GM21529 (cell line): ENCODE results near the gene PARK7.

Source experiments
- ATAC-seq: cut with Tn5 transposase; IDR thresholded peaks from one replicate; pipeline ENCODE4 v1.9.1; 2021; ENCODE audit not compliant: unreplicated experiment

PARK7 gene

DNA sequence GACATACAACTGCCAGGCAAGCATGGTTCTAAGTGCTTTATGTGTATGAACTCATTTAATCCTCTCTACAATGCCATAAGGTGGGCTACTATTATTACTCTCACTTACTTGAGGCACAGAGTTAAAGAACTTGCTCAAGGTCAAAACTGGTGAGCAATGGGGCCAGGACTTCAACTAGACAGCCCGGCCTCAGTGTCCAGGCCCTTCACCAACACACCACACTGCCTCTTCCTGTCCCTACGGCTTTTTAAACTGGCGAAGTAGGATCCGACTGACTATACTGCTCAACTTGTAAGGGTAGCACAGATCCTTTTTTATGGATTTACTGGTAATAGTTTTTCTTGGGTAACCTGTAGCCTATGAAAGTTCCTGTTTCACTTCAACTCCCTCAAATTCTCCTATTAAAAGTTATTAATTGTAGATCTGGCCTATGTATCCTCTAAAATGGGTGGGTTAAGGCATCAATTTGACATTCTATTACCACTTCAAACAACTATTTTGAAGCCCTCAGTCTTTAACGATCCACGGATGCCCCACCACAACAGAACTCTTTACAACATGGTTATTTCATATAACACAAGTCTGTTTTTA is 60.3 kb downstream of the PARK7 start:
- no peak for ATAC-seq

- no peak for ATAC-seq
Observed at GRCh38 chr1:8022395-8023286, 61.1 kb downstream of the PARK7 start.

DNA sequence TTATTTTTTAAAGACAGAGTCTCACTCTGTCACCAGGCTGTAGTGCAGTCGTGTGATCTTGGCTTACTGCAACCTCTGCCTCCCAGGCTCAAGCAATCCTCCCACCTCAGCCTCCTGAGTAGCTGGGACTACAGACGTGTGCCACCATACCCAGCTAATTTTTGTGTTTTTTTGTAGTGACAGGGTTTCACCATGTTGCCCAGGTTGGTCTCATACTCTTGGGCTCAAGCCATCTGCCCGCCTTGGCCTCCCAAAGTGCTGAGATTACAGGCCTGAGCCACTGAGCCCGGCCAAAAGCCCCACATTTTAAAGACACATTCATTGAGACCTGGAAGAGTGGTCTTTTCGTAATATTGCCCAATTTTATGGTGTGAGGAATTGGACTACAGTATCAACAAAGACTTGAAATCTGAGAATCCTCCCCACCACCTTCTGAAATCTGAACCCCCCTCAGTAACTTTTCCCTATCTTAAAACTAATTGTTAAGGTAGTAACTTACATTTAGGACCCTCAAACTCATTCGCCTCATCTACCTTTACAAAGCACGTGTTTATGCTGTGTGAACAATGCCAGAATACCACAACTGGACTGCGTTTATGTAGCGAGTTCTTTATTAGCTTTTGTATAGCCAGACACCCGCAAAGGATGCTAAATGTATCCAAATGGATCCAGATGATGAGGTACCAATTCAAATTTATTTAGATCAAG is 61.9 kb downstream of the PARK7 start:
- no peak for ATAC-seq

DNA sequence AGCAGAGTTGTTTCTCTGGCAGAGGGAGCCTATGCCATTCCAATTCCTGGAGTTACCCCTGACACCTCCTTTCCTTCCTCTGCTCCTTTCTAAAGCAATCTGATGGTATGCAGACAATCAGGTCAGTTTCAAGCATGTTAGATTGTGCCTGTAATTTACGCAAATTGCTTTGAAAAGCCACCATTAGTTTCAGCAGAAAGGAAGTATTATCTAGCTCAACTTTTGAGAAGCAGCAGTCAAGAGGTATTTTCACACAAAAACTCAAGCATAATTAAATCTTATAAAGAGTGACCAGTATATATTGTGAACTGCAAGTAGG is 62.4 kb downstream of the PARK7 start:
- ATAC-seq: no peak

GRCh38 chr1:8024329-8024728 is 62.8 kb downstream of the PARK7 start:
- no peak for ATAC-seq

DNA sequence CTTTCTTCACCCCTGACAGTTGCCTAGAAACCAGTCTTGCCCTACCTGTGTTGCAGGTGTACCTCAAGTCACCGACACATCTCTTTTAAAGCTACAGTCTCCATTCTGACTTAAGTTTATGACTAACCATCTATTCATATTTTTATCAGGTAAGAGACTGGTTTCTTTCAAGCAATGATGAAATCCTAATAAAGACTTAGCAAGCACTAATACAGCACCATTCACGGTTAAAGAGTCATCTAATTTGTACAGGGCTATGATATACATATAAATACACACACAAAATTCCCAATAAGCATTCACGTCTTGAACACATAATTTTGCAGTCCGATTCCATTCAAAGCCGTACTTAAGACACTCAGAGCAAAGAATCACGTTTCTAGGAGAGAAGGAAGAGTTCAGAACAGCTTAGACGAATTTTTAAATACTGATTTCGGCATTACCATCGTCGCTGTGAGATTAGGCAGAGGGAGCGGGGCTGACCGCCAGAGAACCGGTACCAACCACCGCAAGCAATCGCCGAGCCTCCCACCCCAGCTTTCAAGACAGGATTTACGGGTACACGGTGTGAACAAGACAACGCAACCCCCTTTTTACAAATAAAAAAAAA is 63.7 kb downstream of the PARK7 start:
- no peak for ATAC-seq

DNA sequence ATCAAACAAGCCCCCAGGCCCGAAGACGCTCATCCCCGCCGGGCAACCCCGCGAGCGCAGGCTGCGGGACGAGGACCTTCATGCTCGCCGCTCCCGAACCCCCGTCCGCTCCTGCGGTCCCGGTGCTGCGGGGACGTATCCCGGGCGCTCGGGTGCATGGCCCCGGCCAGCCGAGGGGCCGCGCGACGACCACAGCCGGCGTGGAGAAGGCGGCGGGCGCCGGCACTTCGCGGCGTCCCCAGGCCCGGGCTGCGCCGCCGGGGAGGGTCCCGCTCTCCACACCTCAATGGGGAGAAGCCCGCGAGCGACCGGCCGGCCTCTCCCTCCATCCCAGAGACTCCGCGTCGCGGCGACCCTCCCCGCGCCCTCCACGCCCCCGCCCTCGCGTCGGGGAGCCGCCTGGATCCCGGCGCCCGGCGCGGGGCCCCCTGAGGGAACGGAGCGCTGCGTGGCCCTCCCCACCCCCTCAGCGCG is 64.2 kb downstream of the PARK7 start:
- peak; percentile 32 for ATAC-seq

DNA sequence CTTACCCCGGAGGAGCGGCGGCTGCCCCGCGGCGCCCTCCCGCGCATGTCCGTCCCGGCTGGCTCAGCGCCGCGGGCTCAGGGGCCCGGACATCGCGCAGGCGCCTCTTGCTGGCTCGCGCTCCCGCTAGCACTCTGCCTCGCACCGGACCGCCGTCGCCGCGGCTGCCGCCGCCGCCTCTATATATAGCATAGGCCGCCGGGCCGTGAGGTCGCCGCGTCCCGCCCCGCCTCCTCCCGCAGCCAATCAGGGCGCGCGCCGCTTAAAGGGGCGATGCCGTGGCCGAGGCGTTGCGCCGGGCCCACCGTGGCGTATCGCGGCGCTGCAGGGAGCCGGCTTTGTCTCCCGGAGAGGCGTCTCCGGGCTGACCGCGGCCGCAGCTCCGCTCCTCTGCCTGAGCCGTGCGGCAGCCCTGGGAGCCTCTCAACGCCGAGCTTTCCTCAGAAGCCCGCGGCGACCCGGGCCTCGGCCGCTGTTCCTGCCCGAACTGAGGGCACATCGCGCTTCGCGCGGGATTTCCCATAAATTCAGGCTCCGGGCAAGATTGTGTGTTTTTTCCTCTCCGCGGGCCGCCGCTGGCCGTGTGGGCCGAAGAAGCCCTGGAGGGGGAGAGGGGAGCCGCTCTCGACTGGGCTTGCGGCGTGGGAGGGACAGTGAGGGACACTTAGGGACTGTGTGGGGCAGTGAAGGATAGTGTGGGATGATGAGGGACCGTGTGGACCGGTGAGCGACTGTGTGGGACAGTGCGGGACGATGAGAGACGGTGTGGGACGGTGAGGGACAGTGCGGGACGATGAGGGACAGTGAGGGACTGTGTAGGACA is 64.9 kb downstream of the PARK7 start, which contains the start of gene ERRFI1:
TSS of gene ERRFI1 (minus strand) at position 157 of the 823 bp plus-strand sequence. CDS start 10,690 bp downstream, outside the sequence.
- peak; percentile 91 for ATAC-seq

- ATAC-seq: no peak
Observed at GRCh38 chr1:8026976-8027747, 65.7 kb downstream of the PARK7 start.

DNA sequence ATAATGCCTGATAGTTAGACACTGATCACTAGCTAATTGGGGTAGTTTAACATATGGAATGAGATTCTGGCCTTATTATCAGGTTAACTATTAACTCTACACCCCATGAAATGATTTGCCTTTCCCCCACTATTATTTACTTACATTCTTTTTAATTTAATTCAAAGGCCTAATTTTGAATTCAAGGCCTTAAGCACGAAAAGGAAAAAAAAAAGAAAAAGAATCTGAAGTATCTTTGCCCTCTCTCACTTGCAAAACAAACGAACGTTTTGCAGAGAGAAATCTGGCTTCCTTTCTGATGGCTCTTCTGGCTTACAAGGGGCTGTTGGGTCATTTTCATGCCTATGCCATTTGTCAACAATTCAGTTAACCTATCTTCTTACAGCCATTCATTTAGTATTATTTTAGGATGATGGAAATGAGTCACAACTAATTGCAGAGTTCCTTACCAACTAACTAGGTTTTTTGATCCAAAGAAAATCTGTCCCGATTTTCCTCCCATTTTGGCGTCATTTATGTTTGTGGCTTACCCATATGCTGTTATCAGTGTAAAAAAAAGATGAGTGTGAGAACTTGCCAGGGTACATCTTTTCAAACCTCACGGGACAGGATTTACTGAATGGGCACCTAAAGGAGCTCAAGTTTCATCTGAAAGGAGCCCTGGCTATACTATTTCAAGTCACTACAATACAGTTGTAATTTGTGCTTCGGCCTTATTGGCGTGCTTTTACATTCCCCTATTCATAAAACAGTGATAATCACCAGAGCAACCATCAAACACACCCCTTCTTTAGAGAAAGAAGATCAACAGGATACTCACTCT is 66.4 kb downstream of the PARK7 start:
- no peak for ATAC-seq

DNA sequence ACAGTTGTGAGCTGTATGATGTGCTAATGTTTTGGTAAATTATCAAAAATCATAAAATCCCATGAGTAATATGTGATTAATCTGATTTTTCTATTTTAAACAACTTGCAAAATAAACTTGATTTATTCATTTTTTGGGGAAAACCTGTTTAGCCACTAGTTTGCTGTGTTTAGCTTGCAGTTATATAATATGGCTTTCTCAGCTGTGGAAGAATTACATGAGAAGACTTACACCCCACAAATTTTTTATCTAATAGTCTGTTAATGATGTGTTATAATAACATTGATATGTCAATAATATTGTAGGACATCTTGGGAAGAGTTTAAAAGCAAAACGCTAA is 67.0 kb downstream of the PARK7 start:
- ATAC-seq: no peak

DNA sequence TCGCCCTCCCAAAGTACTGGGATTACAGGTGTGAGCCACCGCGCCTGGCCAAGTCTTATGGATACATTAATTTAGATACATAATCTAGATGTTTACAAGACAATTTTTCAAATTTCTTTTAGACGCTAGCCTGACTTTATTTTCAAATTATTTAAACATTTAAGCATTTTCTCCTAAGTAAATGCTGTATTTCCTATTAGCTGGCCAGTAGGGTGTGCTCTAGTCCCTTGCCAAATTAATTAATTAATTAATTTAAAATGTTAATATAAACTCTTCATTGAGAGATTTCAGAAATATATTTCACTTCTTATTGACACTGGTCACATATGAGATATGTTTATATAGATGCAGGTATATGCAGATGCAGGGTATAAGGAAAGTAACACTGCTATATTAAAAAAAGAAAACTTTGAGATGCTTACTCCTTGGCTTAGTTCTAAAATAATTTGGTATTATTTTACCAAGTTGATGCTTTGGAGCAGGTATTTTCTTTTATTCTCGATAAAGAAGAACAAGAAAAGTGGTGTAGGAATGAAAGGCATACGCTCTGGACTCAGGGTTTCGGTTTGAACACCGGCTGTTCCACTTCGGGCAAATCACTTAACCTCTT is 69.8 kb downstream of the PARK7 start:
- ATAC-seq: no peak

DNA sequence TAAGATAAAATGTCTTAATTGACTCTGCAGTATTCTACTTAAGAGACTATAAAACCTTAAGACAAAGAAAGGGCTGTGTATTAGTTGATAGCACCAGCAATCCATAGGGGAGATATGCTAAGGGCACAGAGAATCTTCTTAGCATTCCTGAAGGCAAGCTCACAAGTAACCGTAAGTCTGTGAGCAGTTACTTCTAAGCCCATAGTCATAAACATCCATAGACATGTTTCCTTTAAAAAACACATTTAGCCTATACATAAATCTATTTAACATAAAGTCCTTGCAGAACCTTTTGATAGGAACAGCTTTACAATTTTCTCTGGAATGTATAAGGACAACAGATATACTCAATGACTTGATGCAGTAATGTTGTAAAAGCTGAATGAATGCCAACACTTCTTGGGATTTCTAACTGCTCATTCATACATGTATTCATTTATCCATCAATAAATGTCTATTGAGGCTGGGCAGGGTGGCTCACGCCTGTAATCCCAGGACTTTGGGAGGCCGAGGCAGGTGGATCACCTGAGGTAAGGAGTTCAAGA is 70.9 kb downstream of the PARK7 start:
- ATAC-seq: no peak

DNA sequence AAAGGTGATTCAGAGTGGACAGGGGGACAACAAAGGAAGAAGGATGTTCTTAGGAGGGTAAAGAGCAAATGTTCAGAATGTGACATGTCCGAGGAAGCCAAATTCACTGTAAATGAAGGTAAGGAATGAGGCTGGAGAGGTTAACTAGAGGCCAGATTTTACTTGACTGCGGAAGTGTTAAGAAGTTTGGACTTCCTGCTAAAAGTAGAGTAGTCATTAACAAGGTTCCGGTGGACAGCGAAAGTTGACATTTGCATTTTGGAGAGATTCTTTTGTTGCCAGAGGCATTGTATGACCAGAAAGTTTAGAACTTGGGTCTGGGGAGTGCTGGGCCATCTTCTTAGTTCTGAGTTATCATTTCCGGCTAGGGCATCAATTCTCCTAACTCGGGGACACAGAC is 71.8 kb downstream of the PARK7 start:
- no peak for ATAC-seq
